Measurements from ENCODE around the gene ENAM.

DNA sequence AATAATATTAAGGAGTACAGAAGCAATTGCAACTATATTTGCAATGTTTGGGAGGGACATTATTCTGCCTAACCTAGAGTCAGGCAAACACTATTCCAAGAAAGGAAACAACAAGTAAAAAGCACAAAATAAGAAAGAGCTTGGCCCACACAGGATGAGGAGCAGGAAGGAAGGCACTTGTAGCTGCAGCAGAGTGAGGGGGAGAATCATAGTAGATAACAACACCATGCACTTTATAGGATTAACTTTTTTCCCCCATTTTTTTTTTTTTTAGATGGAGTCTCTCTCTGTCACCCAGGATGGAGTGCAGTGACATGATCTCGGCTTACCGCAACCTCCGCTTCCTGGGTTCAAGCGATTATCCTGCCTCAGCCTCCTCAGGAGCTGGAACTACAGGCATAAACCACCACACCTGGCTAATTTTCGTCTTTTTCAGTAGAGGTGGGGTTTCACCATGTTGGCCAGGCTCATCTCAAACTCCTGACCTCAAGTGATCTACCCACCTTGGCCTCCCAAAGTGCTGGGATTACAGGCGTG, 48.1 kb downstream of the ENAM start:
- TF ChIP-seq SUZ12 (IDR thresholded peaks at IDR 0.05) (no peak), LEF1 (IDR thresholded peaks at IDR 0.05; ENCODE audit: borderline replicate concordance) (no peak), FOXM1 (IDR thresholded peaks at IDR 0.05; ENCODE audit: borderline replicate concordance) (no peak), BHLHE40 (IDR thresholded peaks at IDR 0.05; ENCODE audit: borderline replicate concordance) (no peak), NFRKB (IDR thresholded peaks at IDR 0.05) (no peak), TARDBP (IDR thresholded peaks at IDR 0.05) (no peak)

All from HEK293T (cell line).